K562 (cell line): Measurements from ENCODE around the gene GPX7. TPM values are rescaled to one million over a fixed set of nuclear protein-coding genes. Genes with fewer than 3 reads are reported as not detected.

Experiments
- CREB3L1 ChIP-seq: fragments of 450-650 bp; IDR thresholded peaks from 2 replicates; pipeline ENCODE4 v1.6.1; 2014; ENCODE audit warnings: low read depth, mild to moderate bottlenecking, moderate library complexity, borderline replicate concordance
- CTCF ChIP-seq, 3 experiments: IDR thresholded peaks in 2 of 3; conservative IDR thresholded peaks in 1 of 3; 2 replicates each; pipeline ENCODE4 v1.5.1; 2011 to 2012; ENCODE audit warnings: low read length in 3 of 3, mild to moderate bottlenecking in 3 of 3, control low read depth in 2 of 3, improper control_type of control experiment in 1 of 3, inconsistent platforms in 1 of 3, low read depth in 1 of 3, mixed read lengths in 1 of 3, moderate library complexity in 1 of 3; ENCODE audit not compliant: insufficient read depth in 2 of 3
- CTCFL ChIP-seq: IDR thresholded peaks from 2 replicates; pipeline ENCODE4 v1.6.1; 2011; ENCODE audit warnings: borderline replicate concordance, low read depth, mild to moderate bottlenecking, moderate library complexity, low read length; ENCODE audit not compliant: insufficient read depth, poor library complexity, severe bottlenecking
- ESRRA ChIP-seq: fragments of 450-650 bp; IDR thresholded peaks from 2 replicates; pipeline ENCODE4 v1.6.1; 2014; ENCODE audit warnings: low read depth, mild to moderate bottlenecking, moderate library complexity, borderline replicate concordance
- HDAC3 ChIP-seq: fragments of 450-650 bp; IDR thresholded peaks from 2 replicates; pipeline ENCODE4 v1.6.1; 2018; ENCODE audit warnings: borderline replicate concordance, mild to moderate bottlenecking, moderate library complexity; ENCODE audit not compliant: partially characterized antibody
- ILF3 ChIP-seq: fragments of 450-650 bp; IDR thresholded peaks from 2 replicates; pipeline ENCODE4 v1.6.1; 2018; ENCODE audit warnings: antibody characterized with exemption, mild to moderate bottlenecking, moderate library complexity, borderline replicate concordance
- MBD2 ChIP-seq: sonication (generic); IDR thresholded peaks from 2 replicates; pipeline ENCODE4 v1.6.1; 2016; ENCODE audit warnings: low read depth, borderline replicate concordance
- PCBP2 ChIP-seq: fragments of 200-400 bp; formaldehyde crosslinking; IDR thresholded peaks from 2 replicates; pipeline ENCODE4 v1.6.1; 2018; ENCODE audit warnings: low read length, low read depth, mild to moderate bottlenecking, moderate library complexity; ENCODE audit not compliant: poor library complexity, severe bottlenecking
- U2AF1 ChIP-seq: fragments of 200-400 bp; formaldehyde crosslinking; optimal IDR thresholded peaks from 2 replicates; pipeline ENCODE3; 2017; ENCODE audit warnings: mild to moderate bottlenecking, low read depth, low read length, moderate library complexity
- ZKSCAN8 ChIP-seq: fragments of 200-800 bp; sonication (Bioruptor generic); IDR thresholded peaks from 2 replicates; pipeline ENCODE4 v1.6.1; 2016; ENCODE audit warnings: missing genetic modification characterization, missing compliant biosample characterization
- ZNF583 ChIP-seq: fragments of 250-450 bp; sonication (Bioruptor Pico); IDR thresholded peaks from 2 replicates; pipeline ENCODE4 v1.4.0; 2020
- polyA plus RNA-seq, 8 experiments: library from polyadenylated mRNA; depleted of rRNA in 4 of 8; stranded (reverse) in 5 of 8; unstranded in 3 of 8; fragments of >200 nt; fragmentation: Nextera tagmentation in 2 of 8; fragmentation: Illumina TruSeq in 1 of 8; extraction: Ambion mirVana in 2 of 8; extraction: Trizol in 1 of 8; gene quantifications; 2 replicates each; pipeline versions ENCODE4 v1.2.1 to v1.2.3, GENCODE V29; 2011 to 2014; ENCODE audit warnings: inconsistent platforms in 1 of 8, missing spikeins in 1 of 8
- total RNA-seq, 7 experiments: library from RNA; depleted of rRNA in 6 of 7; stranded (reverse); fragments of >200 nt in 6 of 7; fragmentation: Illumina TruSeq in 2 of 7; extraction: Trizol in 2 of 7; gene quantifications; 2 replicates each; pipeline versions ENCODE4 v1.2.1 to v1.2.3, GENCODE V29; 2011 to 2021; ENCODE audit warnings: low replicate concordance in 1 of 7
- TF ChIP-seq, protein P1 (sequence below): fragments of 450-650 bp; IDR thresholded peaks from 2 replicates; pipeline ENCODE4 v1.6.1; 2016; ENCODE audit warnings: borderline replicate concordance
- TF ChIP-seq, protein P2 (sequence below): fragments of 250-450 bp; sonication (Bioruptor Pico); IDR thresholded peaks from 2 replicates; pipeline ENCODE4 v1.5.0; 2021

The GPX7 gene
- total and polyA plus RNA-seq, 9 of the 15 experiments (the other 6 are each of a cell fraction or from before 2014, with no cell fraction given), result 0.08 TPM; not detected in 8

DNA sequence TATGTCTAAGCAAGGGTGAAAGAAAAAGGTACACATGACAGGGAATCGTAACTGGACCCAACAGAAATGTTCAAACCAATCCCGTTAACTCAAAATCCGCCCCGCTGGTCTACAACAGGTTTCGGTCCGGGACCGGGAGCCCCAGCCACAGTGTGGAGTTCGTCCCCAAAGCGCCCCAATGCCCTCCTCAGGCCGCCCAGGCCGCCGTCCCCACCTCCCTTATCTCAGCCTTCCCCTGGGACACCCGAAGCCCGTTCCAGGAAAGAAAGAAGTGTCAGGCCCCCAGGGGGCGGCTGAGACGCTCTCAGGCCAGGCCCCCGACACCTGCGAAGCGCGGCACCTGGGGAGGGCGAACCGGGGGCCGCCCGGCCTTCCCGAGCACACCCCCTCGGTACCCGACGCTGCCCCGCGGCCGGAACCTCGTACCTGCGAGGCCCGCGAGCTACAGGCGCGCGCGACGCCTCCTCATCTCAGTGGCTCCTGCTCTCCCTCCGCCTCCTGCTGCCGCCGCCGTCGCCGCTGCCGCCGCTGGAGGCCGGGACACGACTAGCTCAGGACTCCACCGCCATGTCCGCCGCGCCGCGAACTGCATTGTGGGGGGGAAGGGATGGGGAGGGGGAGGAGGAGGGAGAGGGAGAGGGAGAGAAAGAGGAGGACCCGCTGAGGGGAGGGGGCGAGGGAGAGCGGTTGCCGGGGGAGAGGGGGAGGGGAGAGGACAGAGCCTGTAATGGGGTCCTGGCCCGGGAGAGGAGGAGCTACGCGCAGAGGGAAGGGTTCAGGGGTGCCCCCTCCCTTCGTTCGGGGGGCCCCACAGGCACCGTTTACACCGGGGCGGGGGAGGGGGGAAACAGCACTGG is 49.4 kb upstream of the GPX7 start, which contains the start of gene TUT4 (continued):
- TF ChIP-seq CTCFL, result peak; percentile 94
- TF ChIP-seq MBD2, result peak; percentile 42; the same call in 1 of the 2 replicates
- TF ChIP-seq ESRRA, result no peak
- TF ChIP-seq U2AF1, result peak; percentile 64
- TF ChIP-seq PCBP2, result peak; percentile 93
- peak; percentile 57; the same call in 1 of the 2 replicates for TF ChIP-seq CREB3L1
- TF ChIP-seq, protein P1, sequence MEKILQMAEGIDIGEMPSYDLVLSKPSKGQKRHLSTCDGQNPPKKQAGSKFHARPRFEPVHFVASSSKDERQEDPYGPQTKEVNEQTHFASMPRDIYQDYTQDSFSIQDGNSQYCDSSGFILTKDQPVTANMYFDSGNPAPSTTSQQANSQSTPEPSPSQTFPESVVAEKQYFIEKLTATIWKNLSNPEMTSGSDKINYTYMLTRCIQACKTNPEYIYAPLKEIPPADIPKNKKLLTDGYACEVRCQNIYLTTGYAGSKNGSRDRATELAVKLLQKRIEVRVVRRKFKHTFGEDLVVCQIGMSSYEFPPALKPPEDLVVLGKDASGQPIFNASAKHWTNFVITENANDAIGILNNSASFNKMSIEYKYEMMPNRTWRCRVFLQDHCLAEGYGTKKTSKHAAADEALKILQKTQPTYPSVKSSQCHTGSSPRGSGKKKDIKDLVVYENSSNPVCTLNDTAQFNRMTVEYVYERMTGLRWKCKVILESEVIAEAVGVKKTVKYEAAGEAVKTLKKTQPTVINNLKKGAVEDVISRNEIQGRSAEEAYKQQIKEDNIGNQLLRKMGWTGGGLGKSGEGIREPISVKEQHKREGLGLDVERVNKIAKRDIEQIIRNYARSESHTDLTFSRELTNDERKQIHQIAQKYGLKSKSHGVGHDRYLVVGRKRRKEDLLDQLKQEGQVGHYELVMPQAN, result peak; percentile 50; the same call in 1 of the 2 replicates
- peak; percentile 53; the same call in 1 of the 2 replicates for TF ChIP-seq ILF3
- peak in 1 of 3 experiments; percentile 38; a peak in 3 of 6 replicates for TF ChIP-seq CTCF (IDR thresholded peaks at IDR 0.05 in 2 of 3, conservative IDR thresholded peaks at IDR 0.05 in 1 of 3; ENCODE audit: insufficient read depth in 2 of 3, low read depth in 1 of 3, low read length in 3 of 3)
- TF ChIP-seq ZNF583 (CRISPR knock-in tag), result 0 out of 2 replicates have a peak, but pooled peaks have one; percentile 74
- TF ChIP-seq HDAC3, result peak; percentile 39
- peak; percentile 90 for TF ChIP-seq ZKSCAN8 (CRISPR knock-in tag)
- TF ChIP-seq, protein P2, sequence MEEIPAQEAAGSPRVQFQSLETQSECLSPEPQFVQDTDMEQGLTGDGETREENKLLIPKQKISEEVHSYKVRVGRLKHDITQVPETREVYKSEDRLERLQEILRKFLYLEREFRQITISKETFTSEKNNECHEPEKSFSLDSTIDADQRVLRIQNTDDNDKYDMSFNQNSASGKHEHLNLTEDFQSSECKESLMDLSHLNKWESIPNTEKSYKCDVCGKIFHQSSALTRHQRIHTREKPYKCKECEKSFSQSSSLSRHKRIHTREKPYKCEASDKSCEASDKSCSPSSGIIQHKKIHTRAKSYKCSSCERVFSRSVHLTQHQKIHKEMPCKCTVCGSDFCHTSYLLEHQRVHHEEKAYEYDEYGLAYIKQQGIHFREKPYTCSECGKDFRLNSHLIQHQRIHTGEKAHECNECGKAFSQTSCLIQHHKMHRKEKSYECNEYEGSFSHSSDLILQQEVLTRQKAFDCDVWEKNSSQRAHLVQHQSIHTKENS, result no peak
